ENCODE measurements around the gene FUT1.

The FUT1 gene

DNA sequence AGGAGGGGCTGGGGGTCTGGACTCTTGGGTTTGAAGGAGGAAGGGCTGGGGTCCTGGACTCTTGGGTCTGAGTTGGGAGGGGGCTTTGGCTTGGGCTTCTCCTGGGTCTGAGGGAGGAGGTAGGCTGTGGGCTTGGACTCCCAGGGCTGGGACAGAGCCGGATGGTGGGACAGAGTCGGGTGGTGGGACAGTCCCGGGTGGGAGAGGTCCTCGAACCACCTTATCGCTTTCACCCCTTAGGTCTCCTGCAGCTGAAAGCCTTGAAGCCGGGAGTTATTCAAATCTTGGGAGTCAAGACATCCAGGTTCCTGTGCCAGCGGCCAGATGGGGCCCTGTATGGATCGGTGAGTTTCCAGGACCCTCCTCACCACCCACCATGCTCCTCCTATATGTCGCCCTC lies 4.2 kb upstream of the FUT1 start:
- ChIA-PET POLR2A (ENCODE audit: low non-redundant PET) (no interaction called here), CTCF (interaction anchor here (1.0 kb wide), 1 partner anchor 31 kb away, joined by 3 read pairs; no protein-coding TSS in a partner anchor)
- no peak overlapping the region for H3K27ac ChIP-seq
- no peak for DNase-seq (ENCODE audit: low spot score)
- TF ChIP-seq, protein P1, sequence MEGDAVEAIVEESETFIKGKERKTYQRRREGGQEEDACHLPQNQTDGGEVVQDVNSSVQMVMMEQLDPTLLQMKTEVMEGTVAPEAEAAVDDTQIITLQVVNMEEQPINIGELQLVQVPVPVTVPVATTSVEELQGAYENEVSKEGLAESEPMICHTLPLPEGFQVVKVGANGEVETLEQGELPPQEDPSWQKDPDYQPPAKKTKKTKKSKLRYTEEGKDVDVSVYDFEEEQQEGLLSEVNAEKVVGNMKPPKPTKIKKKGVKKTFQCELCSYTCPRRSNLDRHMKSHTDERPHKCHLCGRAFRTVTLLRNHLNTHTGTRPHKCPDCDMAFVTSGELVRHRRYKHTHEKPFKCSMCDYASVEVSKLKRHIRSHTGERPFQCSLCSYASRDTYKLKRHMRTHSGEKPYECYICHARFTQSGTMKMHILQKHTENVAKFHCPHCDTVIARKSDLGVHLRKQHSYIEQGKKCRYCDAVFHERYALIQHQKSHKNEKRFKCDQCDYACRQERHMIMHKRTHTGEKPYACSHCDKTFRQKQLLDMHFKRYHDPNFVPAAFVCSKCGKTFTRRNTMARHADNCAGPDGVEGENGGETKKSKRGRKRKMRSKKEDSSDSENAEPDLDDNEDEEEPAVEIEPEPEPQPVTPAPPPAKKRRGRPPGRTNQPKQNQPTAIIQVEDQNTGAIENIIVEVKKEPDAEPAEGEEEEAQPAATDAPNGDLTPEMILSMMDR (conservative IDR thresholded peaks at IDR 0.05; ENCODE audit: low read depth): no peak

DNA sequence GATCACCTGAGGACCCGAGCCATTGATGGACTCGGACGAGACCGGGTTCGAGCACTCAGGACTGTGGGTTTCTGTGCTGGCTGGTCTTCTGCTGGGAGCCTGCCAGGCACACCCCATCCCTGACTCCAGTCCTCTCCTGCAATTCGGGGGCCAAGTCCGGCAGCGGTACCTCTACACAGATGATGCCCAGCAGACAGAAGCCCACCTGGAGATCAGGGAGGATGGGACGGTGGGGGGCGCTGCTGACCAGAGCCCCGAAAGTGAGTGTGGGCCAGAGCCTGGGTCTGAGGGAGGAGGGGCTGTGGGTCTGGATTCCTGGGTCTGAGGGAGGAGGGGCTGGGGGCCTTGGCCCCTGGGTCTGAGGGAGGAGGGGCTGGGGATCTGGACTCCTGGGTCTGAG lies 3.8 kb upstream of the FUT1 start:
- ChIA-PET CTCF (interaction anchor here (1.0 kb wide), 1 partner anchor 32 kb away, joined by 3 read pairs; no protein-coding TSS in a partner anchor), POLR2A (ENCODE audit: low non-redundant PET) (no interaction called here)
- H3K27ac ChIP-seq: peak overlapping the region; percentile 20; the same call in 1 of the 2 replicates
- DNase-seq (ENCODE audit: low spot score): no peak
- TF ChIP-seq, protein P1 (conservative IDR thresholded peaks at IDR 0.05; ENCODE audit: low read depth): no peak

DNA sequence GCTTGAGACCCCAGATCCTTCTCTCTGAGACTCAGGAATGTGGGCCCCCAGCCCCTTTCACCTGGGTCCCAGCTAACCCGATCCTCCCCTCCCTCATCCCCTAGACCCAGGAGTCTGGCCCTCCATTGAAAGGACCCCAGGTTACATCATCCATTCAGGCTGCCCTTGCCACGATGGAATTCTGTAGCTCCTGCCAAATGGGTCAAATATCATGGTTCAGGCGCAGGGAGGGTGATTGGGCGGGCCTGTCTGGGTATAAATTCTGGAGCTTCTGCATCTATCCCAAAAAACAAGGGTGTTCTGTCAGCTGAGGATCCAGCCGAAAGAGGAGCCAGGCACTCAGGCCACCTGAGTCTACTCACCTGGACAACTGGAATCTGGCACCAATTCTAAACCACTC lies 3.3 kb upstream of the FUT1 start:
- ChIA-PET CTCF (no interaction called here), POLR2A (ENCODE audit: low non-redundant PET) (no interaction called here)

DNA sequence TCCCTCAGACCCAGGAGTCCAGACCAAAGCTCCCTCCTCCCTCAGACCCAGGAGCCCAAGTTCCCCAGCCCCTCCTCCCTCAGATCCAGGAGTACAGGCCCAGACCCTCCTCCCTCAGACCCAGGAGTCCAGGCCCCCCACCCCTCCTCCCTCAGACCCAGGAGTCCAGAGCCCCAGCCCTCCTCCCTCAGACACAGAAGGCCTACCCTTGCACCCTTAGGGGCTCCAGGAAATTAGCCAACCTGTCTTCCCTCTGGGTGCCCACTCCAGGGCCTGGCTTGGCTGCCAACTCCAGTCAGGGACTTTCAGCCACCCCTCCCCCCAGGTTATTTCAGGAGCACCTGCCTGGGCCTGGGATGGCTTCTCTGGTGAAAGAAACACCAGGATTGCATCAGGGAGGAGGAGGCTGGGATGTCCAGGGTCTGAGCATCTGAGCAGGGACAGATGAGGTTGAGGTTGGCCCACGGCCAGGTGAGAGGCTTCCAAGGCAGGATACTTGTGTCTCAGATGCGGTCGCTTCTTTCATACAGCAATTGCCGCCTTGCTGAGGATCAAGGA lies 2.7 kb upstream of the FUT1 start, which contains the start of gene FGF21:
Gene FGF21, plus strand, starts transcription at position 441 of the 558 bp plus-strand sequence. CDS start 713 bp downstream, outside the sequence.
- no peak for DNase-seq (ENCODE audit: low spot score)
- TF ChIP-seq, protein P1 (conservative IDR thresholded peaks at IDR 0.05; ENCODE audit: low read depth): no peak
- H3K27ac ChIP-seq: peak within 1 kb of the TSS; percentile 82; the same call in 1 of the 2 replicates
- POLR2A ChIA-PET (ENCODE audit: low non-redundant PET): no interaction called here
- CTCF ChIA-PET: interaction anchor here (0.9 kb wide), 1 partner anchor 32 kb away, joined by 5 read pairs; no protein-coding TSS in a partner anchor

More for the DNA sequence above, 3.3 kb upstream of the FUT1 start:
- DNase-seq (ENCODE audit: low spot score): no peak
- TF ChIP-seq, protein P1 (conservative IDR thresholded peaks at IDR 0.05; ENCODE audit: low read depth): no peak
- H3K27ac ChIP-seq: peak overlapping the region; percentile 20; the same call in 1 of the 2 replicates

DNA sequence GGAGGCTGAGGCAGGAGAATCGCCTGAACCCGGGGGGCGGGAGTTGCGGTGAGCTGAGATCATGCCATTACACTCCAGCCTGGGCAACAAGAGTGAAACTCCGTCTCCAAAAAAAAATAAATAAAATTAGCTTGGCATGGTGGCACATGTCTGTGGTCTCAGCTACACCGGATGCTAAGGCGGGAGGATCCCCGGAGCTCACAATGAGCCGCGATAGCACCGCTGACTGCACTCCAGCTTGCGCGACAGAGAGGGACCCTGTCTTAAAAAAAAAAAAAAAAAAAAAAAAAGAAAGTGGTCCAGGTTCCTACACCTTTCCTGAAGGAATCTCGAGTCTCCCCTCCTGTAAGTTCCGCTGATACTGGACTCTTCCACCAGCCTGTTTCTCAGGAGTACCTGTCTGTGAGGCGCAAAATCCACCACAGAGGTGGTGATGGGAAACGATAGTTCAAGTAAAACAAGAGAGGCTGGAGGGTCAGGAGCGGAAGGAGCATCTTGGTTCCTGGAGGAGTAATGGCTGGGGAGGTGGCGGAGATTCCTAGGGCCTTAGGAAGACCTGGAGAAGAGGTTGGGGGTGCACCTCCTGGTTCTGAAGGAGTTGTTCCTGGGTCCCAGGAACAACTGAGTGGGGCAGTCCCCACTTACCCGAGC lies 471 bp downstream of the FUT1 start:
- no peak for DNase-seq (ENCODE audit: low spot score)
- H3K27ac ChIP-seq: peak overlapping the region; percentile 82
- TF ChIP-seq, protein P1 (conservative IDR thresholded peaks at IDR 0.05; ENCODE audit: low read depth): no peak
- ChIA-PET CTCF (no interaction called here), POLR2A (ENCODE audit: low non-redundant PET) (interaction anchor here (0.6 to 0.7 kb wide), 2 partner anchors 8 to 121 kb away, joined by 3 read pairs; no protein-coding TSS in a partner anchor)

DNA sequence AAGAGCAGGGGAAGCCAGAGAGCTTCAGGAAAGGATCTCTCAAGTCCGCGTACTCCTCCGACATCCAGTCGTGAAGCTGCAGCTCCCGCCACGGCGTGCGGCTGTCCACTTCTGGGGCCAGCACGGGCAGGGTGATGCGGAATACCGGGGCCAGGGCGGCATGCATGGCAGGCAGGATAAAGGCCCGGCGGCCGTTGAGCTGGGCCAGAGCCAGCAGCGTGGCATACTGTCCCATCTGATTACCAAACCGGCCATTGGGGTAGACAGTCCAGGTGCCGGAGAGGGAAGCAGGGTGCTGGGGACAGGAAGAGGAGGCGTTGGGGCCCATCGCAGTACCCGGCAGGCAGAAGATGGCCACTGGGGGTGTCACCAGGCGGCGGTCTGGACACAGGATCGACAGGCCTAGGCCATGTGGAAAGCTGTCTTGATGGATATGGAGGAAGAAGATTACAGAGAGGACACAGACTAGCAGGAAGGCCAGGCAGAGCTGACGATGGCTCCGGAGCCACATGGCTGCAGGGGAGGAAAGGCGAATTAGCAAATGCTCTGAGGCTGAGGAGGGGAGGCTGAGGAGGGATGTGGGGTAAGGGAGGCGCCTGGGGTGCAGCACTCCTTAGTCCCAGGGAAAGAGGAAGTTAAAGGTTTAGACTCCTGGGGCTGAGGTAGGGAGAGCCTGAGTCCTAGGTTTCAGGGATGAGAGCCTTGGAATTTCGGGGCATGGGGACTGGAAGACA lies 1.5 kb downstream of the FUT1 start:
- peak overlapping the region; percentile 82 for H3K27ac ChIP-seq
- ChIA-PET POLR2A (ENCODE audit: low non-redundant PET) (interaction anchor here (0.6 kb wide), 1 partner anchor 25 kb away, joined by 5 read pairs; no protein-coding TSS in a partner anchor), CTCF (interaction anchor here (0.5 kb wide), 1 partner anchor 474 kb away, joined by 3 read pairs; no protein-coding TSS in a partner anchor)

More for the DNA sequence above, 1.5 kb downstream of the FUT1 start:
- TF ChIP-seq, protein P1 (conservative IDR thresholded peaks at IDR 0.05; ENCODE audit: low read depth): no peak
- DNase-seq (ENCODE audit: low spot score): no peak
